ENCODE data around the gene TMEM143.

Gene TMEM143

DNA sequence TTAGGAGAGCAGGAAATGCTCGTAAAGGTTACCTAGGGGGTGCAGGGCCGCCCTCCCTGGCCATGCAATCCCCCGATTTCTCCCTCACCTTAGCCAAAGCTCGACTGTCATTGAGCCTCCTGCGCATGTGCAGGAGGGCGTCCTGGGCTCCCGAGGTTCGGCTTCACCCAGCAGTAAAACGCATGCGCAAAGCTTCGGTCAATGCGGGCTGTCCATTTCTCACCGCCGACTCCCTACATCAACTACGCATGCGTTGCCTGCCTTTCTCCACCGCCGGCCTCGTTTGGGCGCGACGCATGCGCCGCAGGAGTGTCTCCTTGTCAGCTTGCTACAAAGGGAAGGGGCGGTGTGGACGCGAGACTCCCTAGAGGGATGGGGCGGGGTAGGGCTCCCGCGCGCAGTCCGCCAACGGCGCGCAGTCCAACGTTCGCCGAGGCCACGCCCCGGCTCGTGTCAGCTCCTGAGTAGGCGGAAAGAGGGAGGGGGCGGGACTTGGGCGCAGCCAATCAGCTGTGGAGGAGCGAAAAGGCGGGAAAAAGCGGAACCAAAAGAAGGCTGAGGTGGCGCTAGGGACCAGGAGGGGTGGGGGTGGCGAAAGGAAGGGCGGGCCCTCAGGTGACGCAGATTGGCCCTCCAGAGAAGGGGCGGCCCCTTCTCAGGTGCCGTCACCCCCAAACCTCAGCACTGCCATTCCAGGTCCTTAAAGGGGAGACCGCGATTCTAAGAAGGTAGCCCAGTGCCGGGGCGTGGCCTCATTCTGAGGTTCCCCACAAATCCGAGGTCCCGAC is at the start of gene TMEM143, which contains the start of gene SYNGR4:
TMEM143 (minus strand) TSS at position 131 of the 788 bp plus-strand sequence; CDS start at position 111, 20 bp downstream.
SYNGR4 (plus strand) TSS at position 558 of the 788 bp plus-strand sequence. CDS start 1,476 bp downstream, outside the sequence.
- H2AFZ ChIP-seq (ENCODE audit: low read depth, low read length): peak within 1 kb of the TSS; percentile 48
- no peaks in the 10 kb centered on the region for H3K27me3 ChIP-seq (ENCODE audit: insufficient read depth, low read length)
- H3K4me3 ChIP-seq (ENCODE audit: low read length): peak within 1 kb of the TSS; percentile 55
- H3K36me3 ChIP-seq (ENCODE audit: insufficient read depth, low read length): no peaks in the 10 kb centered on the region
- H3K4me1 ChIP-seq (ENCODE audit: insufficient read depth, low read length): no peaks in the 10 kb centered on the region
- no peaks in the 10 kb centered on the region for H3K9me3 ChIP-seq (ENCODE audit: low read length)

GRCh38 chr19:48405850-48406249 is 42.1 kb upstream of the TMEM143 start:
- no peaks in the 10 kb centered on the region for H3K36me3 ChIP-seq (ENCODE audit: insufficient read depth, low read length)
- no peaks in the 10 kb centered on the region for H3K27me3 ChIP-seq (ENCODE audit: insufficient read depth, low read length)
- H2AFZ ChIP-seq (ENCODE audit: low read depth, low read length): no peak overlapping the region
- H3K4me3 ChIP-seq (ENCODE audit: low read length): no peak overlapping the region
- no peaks in the 10 kb centered on the region for H3K4me1 ChIP-seq (ENCODE audit: insufficient read depth, low read length)
- no peaks in the 10 kb centered on the region for H3K9me3 ChIP-seq (ENCODE audit: low read length)

DNA sequence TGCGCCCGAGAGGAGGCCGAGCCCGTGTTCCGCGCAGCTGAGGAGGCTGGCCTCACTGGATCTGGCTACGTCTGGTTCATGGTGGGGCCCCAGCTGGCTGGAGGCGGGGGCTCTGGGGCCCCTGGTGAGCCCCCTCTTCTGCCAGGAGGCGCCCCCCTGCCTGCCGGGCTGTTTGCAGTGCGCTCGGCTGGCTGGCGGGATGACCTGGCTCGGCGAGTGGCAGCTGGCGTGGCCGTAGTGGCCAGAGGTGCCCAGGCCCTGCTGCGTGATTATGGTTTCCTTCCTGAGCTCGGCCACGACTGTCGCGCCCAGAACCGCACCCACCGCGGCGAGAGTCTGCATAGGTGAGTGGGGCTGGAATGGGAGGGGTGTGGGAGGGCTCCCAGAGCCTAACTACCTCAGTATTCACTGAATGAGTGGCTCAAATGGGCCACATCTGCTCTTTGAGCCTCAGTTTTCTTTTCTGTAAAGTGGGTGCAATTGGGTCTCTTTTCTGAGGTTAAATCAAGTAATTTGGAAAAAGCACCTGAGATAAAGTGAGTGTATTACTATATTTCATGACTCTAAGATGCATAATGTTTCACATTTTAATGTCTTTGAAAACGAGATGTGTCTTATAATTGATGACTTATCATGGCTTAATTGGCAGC is 41.4 kb upstream of the TMEM143 start:
- H3K4me3 ChIP-seq (ENCODE audit: low read length): no peak overlapping the region
- H2AFZ ChIP-seq (ENCODE audit: low read depth, low read length): no peak overlapping the region
- no peaks in the 10 kb centered on the region for H3K9me3 ChIP-seq (ENCODE audit: low read length)
- H3K4me1 ChIP-seq (ENCODE audit: insufficient read depth, low read length): no peaks in the 10 kb centered on the region
- no peaks in the 10 kb centered on the region for H3K36me3 ChIP-seq (ENCODE audit: insufficient read depth, low read length)
- no peaks in the 10 kb centered on the region for H3K27me3 ChIP-seq (ENCODE audit: insufficient read depth, low read length)

DNA sequence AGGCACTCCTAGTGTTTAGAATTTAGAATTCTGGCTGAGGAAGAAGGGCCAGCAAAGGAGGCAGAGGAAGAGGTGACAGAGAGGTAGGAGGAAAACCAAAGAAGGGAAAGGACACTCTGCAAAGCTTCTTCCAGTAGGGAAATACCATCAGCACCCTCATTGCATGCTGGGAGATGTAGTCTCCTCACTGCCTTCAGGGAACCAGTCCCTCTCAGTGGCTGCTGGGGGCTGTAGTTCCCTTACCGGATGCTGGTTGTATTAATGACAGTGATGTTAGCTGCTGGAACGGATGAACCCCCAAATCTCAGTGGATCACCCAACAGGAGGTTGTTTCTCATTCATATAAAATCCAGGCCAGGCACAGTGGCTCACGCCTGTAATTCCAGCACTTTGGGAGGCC is 39.9 kb upstream of the TMEM143 start:
- Histone ChIP-seq H3K27me3 (ENCODE audit: insufficient read depth, low read length) (no peaks in the 10 kb centered on the region), H3K36me3 (ENCODE audit: insufficient read depth, low read length) (no peaks in the 10 kb centered on the region), H2AFZ (ENCODE audit: low read depth, low read length) (no peak overlapping the region), H3K9me3 (ENCODE audit: low read length) (no peaks in the 10 kb centered on the region), H3K4me3 (ENCODE audit: low read length) (no peak overlapping the region), H3K4me1 (ENCODE audit: insufficient read depth, low read length) (no peaks in the 10 kb centered on the region)

DNA sequence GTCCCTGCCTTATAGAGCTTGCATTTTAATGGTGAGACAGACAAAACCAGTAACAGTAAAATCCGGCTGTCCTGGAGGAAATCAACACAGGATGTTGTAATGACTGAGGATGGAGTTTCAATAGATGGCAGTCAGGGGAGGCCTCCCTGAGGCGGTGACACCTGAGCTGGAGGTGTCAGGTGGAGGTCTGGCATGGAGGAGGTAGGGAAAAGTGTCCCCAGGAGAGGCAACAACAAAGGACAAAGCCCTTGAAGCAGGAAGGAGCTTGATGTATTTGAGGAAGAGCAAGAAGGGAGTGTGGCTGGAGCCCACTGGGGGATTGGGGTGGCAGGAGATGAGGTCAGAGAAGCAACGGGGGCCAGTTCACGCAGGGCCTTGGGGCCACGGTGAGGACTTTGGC is 37.5 kb upstream of the TMEM143 start:
- peaks cover 12% of the 10 kb centered on the region for H3K4me1 ChIP-seq (ENCODE audit: insufficient read depth, low read length)
- H2AFZ ChIP-seq (ENCODE audit: low read depth, low read length): no peak overlapping the region
- no peaks in the 10 kb centered on the region for H3K9me3 ChIP-seq (ENCODE audit: low read length)
- H3K36me3 ChIP-seq (ENCODE audit: insufficient read depth, low read length): no peaks in the 10 kb centered on the region
- H3K4me3 ChIP-seq (ENCODE audit: low read length): no peak overlapping the region
- H3K27me3 ChIP-seq (ENCODE audit: insufficient read depth, low read length): peaks cover 11% of the 10 kb centered on the region

- Histone ChIP-seq H3K27me3 (ENCODE audit: insufficient read depth, low read length) (peaks cover 11% of the 10 kb centered on the region), H2AFZ (ENCODE audit: low read depth, low read length) (no peak overlapping the region), H3K4me1 (ENCODE audit: insufficient read depth, low read length) (peaks cover 18% of the 10 kb centered on the region), H3K9me3 (ENCODE audit: low read length) (no peaks in the 10 kb centered on the region), H3K4me3 (ENCODE audit: low read length) (no peak overlapping the region), H3K36me3 (ENCODE audit: insufficient read depth, low read length) (no peaks in the 10 kb centered on the region)
Observed at GRCh38 chr19:48400018-48400742, 36.4 kb upstream of the TMEM143 start.

GRCh38 chr19:48398375-48399235 is 34.9 kb upstream of the TMEM143 start:
- Histone ChIP-seq H3K36me3 (ENCODE audit: insufficient read depth, low read length) (no peaks in the 10 kb centered on the region), H3K4me3 (ENCODE audit: low read length) (no peak overlapping the region), H2AFZ (ENCODE audit: low read depth, low read length) (no peak overlapping the region), H3K27me3 (ENCODE audit: insufficient read depth, low read length) (peaks cover 11% of the 10 kb centered on the region), H3K4me1 (ENCODE audit: insufficient read depth, low read length) (peaks cover 32% of the 10 kb centered on the region), H3K9me3 (ENCODE audit: low read length) (no peaks in the 10 kb centered on the region)

GRCh38 chr19:48398102-48398374 is 34.3 kb upstream of the TMEM143 start:
- Histone ChIP-seq H3K4me1 (ENCODE audit: insufficient read depth, low read length) (peaks cover 36% of the 10 kb centered on the region), H3K27me3 (ENCODE audit: insufficient read depth, low read length) (peaks cover 11% of the 10 kb centered on the region)

GRCh38 chr19:48397263-48398101 is 33.7 kb upstream of the TMEM143 start:
- peaks cover 11% of the 10 kb centered on the region for H3K27me3 ChIP-seq (ENCODE audit: insufficient read depth, low read length)
- peaks cover 40% of the 10 kb centered on the region for H3K4me1 ChIP-seq (ENCODE audit: insufficient read depth, low read length)
- no peaks in the 10 kb centered on the region for H3K36me3 ChIP-seq (ENCODE audit: insufficient read depth, low read length)
- H3K9me3 ChIP-seq (ENCODE audit: low read length): no peaks in the 10 kb centered on the region
- no peak overlapping the region for H3K4me3 ChIP-seq (ENCODE audit: low read length)
- no peak overlapping the region for H2AFZ ChIP-seq (ENCODE audit: low read depth, low read length)

More at GRCh38 chr19:48398102-48398374, 34.3 kb upstream of the TMEM143 start:
- Histone ChIP-seq H3K36me3 (ENCODE audit: insufficient read depth, low read length) (no peaks in the 10 kb centered on the region), H3K9me3 (ENCODE audit: low read length) (no peaks in the 10 kb centered on the region), H2AFZ (ENCODE audit: low read depth, low read length) (no peak overlapping the region), H3K4me3 (ENCODE audit: low read length) (no peak overlapping the region)

DNA sequence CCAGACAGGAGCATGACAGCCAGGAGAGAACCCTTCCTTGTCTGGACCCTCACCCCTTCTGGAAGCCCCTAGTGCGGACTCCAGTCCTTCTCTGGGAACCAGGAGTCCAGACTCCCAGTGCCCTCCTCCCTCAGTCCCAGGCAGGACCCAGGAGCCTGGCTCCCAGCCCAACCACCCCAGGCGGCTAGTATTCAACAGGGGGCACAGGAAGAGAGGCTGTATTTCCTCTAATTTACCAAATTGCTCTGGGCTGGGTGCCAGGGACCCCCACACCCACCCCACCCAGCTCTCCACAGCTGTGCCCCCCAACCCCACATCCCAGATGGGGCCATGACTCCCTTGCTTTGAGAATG is 33.1 kb upstream of the TMEM143 start:
- H3K27me3 ChIP-seq (ENCODE audit: insufficient read depth, low read length): peaks cover 11% of the 10 kb centered on the region
- H3K9me3 ChIP-seq (ENCODE audit: low read length): no peaks in the 10 kb centered on the region
- H3K36me3 ChIP-seq (ENCODE audit: insufficient read depth, low read length): no peaks in the 10 kb centered on the region
- peaks cover 40% of the 10 kb centered on the region for H3K4me1 ChIP-seq (ENCODE audit: insufficient read depth, low read length)
- H3K4me3 ChIP-seq (ENCODE audit: low read length): no peak overlapping the region
- no peak overlapping the region for H2AFZ ChIP-seq (ENCODE audit: low read depth, low read length)

DNA sequence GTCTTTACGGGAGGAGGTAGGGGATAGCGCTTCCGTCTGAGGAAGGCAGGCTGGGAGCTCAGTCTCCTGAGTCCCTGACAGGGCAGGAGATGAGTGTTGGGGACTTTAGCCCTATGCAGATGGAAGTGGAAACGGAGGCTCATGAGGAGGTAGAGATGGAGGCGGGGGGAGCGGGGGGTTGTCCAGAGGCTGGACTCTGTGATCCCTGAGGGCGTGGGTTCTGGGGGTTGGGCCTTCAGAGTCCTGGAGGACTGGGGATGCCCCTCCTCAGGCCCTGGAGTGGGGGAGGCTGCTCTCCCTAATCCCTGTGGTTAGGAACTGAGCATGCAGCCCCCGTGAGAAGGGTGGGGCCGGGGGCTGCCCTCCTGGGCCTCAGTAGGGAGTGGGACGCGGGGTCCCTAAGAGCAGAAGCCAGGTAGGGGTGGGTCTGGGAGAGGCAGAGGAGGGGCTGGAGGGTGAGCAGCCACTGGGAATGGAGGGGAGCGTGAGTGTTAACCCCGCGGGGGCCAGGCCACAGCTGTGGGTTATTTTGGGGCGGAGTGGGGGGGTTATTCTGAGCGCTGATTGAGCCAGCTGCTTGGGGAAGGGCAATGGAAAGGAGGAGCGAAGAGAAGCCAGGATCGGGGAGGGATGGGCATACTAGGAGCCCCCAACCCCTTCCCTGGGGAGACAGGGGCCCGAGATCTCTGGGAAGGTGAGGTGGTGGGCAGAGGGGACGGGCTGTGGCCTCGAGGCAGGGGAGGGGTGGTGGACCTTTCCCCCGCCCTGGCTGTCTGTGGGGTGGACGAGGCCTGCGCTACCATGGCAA is 32.5 kb upstream of the TMEM143 start:
- Histone ChIP-seq H3K4me1 (ENCODE audit: insufficient read depth, low read length) (peaks cover 43% of the 10 kb centered on the region), H2AFZ (ENCODE audit: low read depth, low read length) (no peak overlapping the region), H3K36me3 (ENCODE audit: insufficient read depth, low read length) (no peaks in the 10 kb centered on the region), H3K4me3 (ENCODE audit: low read length) (no peak overlapping the region), H3K9me3 (ENCODE audit: low read length) (no peaks in the 10 kb centered on the region), H3K27me3 (ENCODE audit: insufficient read depth, low read length) (peaks cover 11% of the 10 kb centered on the region)
